Myocyte (in vitro differentiated cells): ENCODE data around the gene RABGAP1L. TPM values are rescaled to one million over a fixed set of nuclear protein-coding genes. Genes with fewer than 3 reads are reported as not detected.

Experiments used
- DNase-seq: peaks from one replicate; pipeline ENCODE4 v3.0.0-alpha.2; 2012; ENCODE audit warnings: low read depth
- total RNA-seq: library from RNA; depleted of rRNA; stranded (reverse); fragments of >200 nt; gene quantifications from 2 replicates; pipeline ENCODE4 v1.2.3, GENCODE V29; 2014

Gene RABGAP1L
- total RNA-seq, 1 donor from 2014 or later, result 12.9 TPM

DNA sequence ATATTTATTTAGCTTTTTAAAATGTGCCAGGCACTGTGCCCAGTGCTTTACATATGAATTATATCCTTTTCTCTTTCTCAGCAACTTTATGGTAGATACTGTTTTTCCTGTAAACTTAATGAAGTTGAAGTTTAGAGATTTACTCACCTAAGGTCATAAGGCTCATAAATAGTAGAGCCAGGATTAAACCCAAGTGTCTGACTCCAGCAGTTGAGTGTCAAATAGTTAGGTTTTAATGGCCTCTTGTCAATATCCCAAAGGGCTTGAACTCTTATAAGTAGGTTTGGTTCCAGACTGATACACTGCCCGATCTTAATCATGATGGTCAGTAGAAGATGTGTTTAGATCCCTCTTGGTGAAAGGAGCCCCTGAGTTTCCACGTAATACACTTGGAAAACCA lies 37.8 kb downstream of the RABGAP1L start:
- no peak for DNase-seq

DNA sequence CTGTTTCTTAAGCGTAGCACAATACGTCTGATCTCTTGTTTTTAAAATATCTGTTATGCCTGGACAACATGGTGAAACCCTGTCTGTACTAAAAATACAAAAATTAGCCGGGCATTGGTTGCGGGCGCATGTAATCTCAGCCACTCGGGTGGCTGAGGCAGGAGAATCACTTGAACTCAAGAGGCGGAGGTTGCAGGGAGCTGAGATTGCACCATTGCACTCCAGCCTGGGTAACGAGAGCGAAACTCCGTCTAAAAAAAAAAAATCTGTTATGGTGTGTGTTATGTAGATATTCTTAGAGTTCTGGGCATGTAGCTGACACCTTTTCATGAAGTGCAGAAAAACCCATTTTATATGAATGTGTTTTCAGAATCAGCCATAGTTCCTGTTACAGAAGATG lies 38.2 kb downstream of the RABGAP1L start:
- DNase-seq, result no peak

DNA sequence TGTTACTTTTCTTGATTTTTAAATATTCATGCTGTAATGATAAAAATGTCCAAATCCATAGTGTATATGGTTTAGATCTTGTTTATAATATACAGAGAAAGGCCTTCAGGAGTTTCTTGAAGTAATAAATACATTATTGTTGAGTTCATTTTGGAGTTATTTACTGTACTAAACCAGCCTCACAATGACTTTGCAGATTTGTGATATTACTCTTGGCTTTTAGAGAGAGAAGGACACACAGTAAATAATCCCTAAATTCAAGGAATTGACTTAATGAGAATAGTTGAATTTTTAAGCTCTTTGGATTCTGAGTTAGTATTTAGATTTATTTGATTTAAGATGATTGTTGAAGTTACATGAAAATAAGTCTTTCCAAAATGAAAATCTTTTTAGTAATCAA lies 38.9 kb downstream of the RABGAP1L start:
- DNase-seq, result no peak

DNA sequence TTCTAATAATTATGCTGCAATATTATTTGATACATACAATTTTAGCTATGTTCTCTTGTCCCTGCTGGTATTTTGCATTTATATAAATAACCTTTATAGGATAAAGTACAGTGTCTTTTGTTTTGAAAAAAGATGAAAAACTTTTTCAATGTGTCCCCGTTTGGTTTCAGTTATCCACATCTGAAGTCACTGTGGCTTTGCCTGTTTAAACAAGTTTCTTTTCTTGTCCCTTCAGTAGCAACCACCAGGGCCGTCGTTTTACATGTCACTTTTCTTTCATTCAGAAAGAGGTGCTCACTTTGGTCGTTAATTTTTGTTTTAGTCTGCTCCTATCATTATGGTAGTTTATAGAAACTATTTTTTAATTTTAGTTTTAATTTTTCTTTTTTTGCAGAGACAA lies 41.4 kb downstream of the RABGAP1L start:
- DNase-seq, result no peak

DNA sequence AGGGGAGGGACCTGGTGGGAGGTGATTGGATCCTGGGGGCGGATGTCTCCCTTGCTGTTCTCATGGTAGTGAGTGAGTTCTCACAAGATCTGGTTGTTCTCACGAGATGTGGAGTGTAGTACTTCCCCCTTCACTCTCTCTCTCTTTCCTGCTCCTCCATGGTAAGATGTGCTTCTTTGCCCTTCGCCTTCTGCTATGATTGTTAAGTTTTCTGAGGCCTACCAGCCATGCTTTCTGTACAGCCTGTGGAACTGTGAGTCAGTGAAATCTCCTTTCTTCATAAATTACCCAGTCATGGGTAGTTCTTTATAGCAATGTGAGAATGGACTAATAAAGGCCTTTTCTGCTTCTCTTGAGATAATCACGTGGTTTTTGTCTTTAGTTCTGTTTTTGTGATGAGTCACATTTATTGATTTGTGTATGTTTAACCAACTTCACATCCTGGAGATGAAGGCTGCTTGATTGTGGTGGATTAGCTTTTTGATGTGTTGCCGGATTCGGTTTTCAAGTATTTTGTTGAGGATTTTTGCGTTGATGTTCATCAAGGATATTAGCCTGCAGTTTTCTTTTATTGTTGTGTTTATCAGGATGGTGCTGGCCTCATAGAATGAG lies 45.5 kb downstream of the RABGAP1L start:
- DNase-seq, result no peak

DNA sequence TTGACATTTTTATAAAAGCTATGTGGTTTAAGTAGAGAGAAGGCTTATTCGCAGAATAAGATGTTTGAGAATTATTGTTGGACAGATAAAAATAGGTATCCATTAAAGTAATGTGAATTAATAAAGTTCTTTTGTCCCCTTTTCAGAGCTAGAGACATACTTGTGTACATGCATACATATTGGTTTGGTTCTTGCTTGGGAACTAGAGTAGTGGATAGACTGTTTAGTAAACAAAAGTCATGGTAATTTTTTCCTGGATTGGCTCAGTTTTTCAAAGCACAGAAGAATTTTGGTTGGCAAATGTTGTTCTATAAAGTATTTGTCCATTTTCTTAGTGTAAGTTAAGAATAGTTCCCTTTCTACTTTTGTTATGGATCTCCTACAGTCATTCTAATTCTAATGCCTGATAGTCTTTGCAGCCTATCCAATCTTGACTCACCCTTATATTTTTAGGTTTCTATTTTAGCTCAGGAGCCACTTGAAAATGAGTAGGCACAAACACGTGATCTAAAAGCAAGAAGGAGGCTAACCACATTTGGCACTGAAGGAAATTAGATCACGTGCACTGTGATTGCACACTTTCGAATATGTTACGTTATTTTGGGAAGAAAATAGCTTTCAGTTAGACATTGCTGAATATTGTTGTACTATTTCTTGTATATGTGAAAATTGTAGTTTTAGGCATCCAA lies 47.0 kb downstream of the RABGAP1L start:
- DNase-seq, result peak; percentile 66

DNA sequence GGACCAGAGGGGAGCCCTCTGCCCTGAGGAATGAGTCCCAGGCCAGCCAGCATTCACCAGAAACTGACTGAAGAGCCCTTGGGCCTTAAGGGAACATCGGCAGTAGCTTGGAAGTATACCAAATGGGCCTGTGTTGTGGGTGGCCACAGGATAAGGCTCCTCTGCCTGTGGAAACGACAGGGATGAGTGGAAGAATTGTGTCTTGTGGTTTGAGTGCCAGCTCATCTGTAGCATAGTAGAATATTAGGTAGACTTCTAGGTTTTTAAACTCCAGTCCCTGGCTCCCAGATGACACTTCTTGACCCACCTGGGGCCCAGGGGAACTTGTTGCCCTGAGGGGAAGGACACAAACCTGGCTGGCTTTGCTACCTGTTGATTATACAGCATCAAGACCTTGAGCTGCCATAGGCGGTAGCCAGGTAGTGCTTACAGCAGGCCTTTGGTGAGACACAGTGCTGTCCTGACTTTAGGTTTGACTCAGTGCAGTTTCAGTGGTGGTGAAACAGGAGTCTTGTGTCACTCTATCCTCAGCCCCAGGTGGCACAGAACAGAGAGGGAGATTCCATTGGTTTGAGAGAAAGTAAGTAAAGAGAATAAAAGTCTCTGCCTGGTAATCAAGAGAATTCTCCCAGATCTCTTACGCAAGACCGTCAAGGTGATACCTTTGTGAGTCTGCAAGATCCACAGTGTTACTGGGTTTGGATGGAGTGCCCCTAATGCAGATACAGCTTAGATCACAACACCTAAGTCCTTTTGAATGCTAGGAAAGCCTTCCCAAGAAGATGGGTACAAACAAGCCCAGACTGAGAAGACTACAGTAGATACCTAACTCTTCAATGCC lies 50.2 kb downstream of the RABGAP1L start:
- no peak for DNase-seq

DNA sequence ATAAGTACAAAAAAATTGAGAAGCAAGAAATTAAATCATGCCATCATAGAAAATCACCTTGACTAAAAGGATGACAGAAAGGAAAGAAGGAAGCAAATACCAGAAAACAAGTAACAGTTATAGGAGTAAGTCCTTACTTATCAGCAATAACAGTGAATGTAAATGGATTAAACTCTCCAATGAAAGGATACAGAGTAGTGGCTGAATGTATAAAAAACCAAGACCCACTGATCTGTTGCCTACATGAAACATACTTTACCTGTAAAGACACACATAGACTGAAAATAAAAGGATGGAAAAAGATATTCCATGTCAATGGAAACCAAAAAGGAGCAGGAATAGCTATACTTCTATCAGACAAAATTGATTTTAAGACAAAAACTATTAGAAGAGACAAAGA lies 52.2 kb downstream of the RABGAP1L start:
- no peak for DNase-seq

DNA sequence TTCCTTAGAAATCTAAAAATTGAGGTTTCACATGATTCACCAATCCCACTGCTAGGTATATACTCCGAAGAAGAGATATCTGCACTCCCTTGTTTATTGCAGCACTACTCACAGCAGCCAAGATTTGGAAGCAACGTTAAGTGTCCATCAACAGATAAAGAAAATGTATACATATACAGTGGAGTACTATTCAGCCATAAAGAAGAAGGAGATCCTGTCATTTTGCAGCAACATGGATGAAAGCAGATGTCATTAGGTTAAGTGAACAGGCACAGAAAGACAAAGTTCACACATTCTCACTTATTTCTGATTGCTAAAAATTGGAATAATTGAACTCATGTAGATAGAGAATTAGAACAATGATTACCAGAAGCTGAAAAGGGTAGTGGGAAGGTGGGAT lies 56.4 kb downstream of the RABGAP1L start:
- DNase-seq, result no peak

DNA sequence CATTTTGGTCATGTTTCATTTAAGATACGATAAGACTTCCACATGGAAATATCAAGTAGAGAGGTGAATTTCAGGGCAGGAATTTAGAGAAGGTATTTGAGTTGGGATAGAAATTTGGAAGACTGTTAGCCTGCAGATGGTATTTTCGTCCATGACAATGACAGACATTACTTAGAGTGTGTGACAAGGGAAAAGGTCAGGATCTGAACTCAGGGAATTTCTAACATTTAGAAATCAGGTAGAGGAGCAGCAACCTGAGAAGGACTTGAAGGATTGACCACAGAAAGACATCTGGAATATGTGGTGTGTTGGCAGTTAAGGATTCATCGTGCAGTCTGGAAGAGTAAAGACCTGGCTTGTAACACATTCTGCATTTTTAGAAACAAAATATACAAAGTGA lies 57.9 kb downstream of the RABGAP1L start:
- no peak for DNase-seq

DNA sequence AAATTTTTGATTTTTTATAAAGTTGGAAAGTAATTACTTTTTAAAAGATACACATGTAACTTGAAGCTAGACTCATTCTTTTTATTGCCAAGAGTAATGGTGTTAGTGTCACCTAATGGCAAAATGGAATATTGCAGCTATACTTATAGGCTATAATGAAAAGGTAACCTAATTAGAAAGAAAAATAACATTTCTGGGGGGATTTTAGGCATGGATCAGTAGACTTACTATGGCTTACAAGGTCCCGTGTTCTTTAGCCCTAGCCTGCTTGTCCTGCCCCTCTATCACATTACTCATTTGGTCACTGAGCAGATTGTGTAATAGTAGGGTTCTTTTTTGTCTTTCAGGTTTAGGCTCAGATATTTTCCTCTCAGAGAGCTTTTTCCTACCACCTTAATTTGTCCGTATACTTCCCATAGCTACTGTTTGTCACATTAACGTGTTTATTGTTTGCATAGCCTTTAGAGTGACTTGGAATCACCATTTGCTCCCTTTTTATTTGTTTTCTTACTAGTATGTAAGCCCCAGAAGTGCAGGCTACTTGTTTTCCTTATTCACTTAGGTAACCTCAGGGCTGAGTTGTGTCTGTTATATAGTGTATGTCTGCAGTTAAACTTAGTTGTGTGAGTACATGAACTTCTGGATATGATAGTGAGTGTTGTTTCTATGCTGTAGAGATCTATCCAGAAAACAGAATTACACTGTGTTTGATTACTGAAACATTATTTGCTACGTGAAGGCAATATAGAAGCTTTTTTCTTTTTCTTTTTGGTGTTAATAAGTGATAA lies 58.7 kb downstream of the RABGAP1L start:
- peak; percentile 33 for DNase-seq

DNA sequence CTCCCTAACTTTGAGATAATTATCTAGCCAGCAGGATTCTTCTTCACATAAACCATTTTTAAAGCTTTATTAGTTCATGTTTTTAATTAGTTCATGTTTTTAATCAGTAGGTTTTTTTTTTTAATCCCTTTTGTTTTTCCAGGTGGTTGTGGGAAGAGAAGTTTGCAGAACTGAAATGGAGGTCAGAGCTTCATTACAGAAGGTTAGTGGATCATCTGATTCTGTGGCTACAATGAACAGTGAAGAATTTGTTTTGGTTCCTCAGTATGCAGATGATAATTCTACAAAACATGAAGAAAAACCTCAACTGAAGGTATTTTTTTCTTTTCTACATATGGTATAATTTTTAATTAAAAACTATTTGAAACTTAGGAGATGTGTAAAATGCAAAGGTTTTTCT lies 59.7 kb downstream of the RABGAP1L start:
- no peak for DNase-seq

DNA sequence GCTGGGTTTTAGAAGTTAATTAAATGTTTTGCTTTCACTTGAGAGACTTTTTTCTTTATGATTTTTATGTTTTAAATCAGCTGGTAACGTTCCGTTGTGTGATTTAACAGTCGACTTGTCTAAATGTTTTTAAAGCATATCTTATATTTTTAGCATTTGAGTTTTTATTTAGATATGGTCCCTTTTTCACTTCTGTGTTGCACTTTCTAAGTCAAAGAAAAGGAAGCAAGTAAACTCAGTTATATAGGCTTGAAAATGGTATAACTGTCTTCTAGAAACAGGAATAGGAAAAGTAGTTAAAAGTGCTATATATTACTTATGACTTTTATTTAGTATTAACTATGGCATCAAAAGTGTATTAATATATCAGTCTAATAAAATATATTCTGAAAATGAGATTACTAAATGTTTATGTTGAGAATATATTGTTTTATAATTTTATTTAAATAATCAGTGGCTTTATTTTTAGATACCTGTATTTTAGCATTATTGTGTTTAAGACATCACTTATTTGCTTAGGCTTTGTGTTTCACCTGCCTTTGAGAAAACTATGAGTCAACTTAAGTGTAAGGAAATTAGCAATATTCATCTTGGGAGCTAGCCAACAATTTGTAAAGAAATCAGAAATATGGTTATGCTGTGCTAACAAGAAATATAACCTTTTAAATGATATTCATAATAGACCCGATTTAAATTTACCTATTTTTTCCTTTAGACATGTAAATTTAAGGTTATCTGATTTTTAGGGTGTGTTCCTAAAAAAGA lies 60.5 kb downstream of the RABGAP1L start:
- no peak for DNase-seq

DNA sequence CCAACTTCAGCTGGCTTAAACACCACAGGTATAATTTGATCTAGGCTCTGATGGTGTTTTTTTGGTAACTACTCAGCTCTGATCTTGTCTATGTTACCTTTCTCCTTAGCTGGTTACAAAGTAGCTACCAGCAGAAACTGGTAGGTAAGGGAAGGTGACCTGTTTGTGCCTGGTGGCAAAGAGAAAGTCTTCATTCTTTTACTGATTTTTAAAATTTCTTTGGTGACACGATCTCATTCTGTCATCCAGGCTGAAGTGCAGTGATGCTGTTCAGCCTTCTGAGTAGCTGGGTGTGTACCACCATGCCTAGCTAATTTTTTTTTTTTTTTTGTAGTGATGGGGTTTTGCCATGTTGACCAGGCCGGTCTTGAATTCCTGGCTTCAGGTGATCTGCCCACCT lies 62.4 kb downstream of the RABGAP1L start:
- no peak for DNase-seq

DNA sequence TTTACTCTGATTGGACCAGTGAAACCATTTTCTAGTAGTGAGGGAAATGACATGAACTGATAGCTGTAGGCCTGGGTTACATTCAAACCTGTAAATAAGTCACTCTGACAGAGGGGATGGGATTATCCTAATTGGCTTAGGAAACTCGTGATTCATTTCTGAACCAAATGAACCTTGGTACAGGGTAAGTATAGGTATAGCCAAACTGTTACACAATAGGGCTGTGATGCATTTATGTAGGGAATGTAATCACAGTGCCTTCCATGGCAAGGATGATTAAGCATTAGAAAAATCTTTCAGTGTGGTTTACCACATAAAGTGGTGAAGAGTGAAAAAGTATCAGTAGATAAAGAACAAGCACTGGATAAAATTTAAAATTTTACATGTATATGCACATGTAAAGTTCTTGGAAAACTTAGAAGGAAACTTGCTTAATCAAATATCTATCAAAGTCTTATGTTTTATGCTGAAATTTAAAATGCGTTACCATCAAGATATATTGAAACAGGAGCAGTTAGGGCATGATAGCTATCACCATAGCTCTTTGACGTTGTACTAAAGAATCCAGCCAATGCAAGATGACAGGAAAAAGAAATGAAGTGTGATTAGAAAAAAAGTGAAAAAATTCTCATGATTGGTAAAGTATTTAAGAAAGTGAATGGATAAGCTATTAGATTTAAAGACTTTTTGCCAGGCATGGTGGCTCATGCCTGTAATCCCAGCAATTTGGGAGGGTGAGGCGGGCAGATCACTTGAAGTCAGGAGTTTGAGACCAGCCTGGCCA lies 63.0 kb downstream of the RABGAP1L start:
- no peak for DNase-seq

DNA sequence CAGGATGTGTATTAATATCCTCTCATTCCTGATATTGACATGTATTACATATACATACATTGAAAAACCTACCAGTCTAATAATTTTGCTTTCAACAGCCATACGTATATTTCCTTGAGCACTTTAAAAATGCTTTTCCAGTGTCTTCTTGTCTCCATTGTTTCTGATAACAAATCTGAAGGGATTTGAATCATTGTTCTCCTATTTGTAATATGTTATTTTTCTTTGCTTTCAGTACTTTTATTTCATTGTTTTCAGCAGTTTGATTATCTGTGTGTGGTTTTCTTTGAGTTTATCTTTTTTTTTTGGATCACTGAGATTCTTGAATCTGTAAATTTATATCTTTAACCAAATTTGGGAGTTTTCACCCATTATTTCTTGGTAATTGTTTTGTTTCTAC lies 65.3 kb downstream of the RABGAP1L start:
- DNase-seq, result no peak

DNA sequence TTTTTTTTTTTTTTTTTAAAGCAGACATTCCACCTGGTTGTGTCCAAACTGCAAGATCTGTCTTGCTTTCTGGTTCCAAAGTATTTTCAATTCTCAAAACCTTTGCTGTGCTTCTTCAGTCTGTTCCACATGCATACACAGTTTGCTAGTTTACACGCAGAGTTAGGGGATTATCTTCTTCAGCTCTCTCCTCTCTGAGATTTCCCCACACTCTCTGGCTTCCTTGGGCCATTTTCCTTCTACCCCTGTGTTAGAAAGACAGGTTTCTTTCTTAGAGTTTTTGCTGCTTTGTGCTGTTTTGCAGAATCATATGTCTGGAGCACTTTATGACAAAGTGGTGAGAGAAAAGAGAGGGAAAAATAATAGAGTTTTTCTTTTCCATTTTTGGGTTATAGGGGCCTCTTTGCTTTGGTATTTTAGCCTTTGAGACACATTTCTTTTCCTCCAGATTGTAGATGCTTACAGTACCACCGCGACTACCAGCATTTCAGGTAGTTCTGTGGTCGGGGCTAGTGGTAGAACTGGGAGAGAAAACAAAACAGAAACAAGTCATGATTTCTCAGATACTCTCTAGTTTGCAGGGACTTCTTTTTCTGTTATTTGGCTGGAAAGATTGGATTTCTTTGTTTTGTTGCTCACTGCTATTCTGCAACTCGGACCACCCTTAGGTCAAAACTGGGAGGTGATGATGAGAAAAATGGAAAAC lies 66.3 kb downstream of the RABGAP1L start:
- no peak for DNase-seq

DNA sequence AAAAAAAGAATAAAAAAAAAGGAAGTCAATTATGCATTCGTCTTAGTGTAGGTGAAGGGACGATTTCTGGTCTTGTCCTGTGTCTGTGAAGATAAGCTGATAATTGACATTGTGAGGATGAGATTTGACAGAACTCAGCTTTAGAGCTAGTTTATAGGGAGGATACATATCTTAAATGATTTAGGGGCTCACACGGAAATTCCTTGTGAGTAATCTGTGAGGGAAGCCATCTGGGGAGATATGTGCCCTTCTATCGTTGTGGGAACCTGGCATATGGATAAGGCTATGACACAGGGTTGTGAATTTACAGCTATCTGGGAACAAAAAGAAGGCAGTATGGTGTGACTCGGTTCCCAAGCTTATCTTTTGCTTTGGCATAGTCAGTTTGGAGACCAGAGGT lies 71.1 kb downstream of the RABGAP1L start:
- no peak for DNase-seq

DNA sequence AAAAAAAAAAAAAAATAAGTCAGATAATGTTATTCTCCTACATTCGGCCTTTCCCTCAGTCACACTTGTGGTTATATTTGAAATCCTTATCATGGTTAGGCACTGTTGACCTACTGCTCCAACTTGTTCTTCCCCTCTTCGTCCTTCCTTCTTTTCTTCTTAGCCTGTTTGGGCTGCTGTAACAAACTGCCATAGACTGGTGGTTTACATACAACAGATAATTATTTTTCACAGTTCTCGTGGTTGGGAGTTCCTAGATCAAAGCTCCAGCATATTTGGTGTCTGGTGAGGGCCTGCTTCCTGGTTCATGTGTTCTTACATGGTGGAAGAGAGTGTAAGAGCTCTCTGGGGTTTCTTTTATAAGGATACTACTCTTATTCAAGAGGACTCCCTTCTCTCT lies 73.4 kb downstream of the RABGAP1L start:
- no peak for DNase-seq
